Neural crest cell (in vitro differentiated cells): ENCODE results near the gene NRBF2. TPM values are rescaled to one million over a fixed set of nuclear protein-coding genes. Genes with fewer than 3 reads are reported as not detected.

Experiments used
- DNase-seq: peaks from one replicate; pipeline ENCODE4 v3.0.0; 2021; ENCODE audit warnings: low read depth, mixed read lengths, low spot score
- H3K27ac Mint-ChIP-seq: one replicate; pipeline ENCODE4 v1.8.0; 2021; ENCODE audit warnings: mild to moderate bottlenecking, mixed read lengths; ENCODE audit not compliant: unreplicated experiment
- H3K27me3 Mint-ChIP-seq: 2 replicates; pipeline ENCODE4 v1.8.0; 2021; ENCODE audit warnings: low read depth, mild to moderate bottlenecking, mixed read lengths
- H3K36me3 Mint-ChIP-seq: 2 replicates; pipeline ENCODE4 v1.8.0; 2021; ENCODE audit warnings: low read depth, mild to moderate bottlenecking, mixed read lengths
- H3K4me1 Mint-ChIP-seq: 2 replicates; pipeline ENCODE4 v1.8.0; 2021; ENCODE audit warnings: mixed read lengths
- H3K4me3 Mint-ChIP-seq: one replicate; pipeline ENCODE4 v1.8.0; 2021; ENCODE audit warnings: mild to moderate bottlenecking, mixed read lengths
- H3K9me3 Mint-ChIP-seq: 2 replicates; pipeline ENCODE4 v1.8.0; 2021; ENCODE audit warnings: mixed read lengths
- total RNA-seq: library from RNA; stranded (reverse); gene quantifications from 2 replicates; pipeline ENCODE4 v1.2.1, GENCODE V29; 2021
- TF ChIP-seq, protein P1 (sequence below): fragments of 200-600 bp; sonication (generic); conservative IDR thresholded peaks from 2 replicates; pipeline ENCODE4 v1.5.0; 2021; ENCODE audit warnings: antibody characterized with exemption, mild to moderate bottlenecking

NRBF2 gene
- total RNA-seq, 1 donor from 2014 or later, result 19.3 TPM

GRCh38 chr10:63175534-63175933 lies 42.4 kb downstream of the NRBF2 start:
- DNase-seq, result no peak
- no peak overlapping the region for H3K4me3 Mint-ChIP-seq
- TF ChIP-seq, protein P1, sequence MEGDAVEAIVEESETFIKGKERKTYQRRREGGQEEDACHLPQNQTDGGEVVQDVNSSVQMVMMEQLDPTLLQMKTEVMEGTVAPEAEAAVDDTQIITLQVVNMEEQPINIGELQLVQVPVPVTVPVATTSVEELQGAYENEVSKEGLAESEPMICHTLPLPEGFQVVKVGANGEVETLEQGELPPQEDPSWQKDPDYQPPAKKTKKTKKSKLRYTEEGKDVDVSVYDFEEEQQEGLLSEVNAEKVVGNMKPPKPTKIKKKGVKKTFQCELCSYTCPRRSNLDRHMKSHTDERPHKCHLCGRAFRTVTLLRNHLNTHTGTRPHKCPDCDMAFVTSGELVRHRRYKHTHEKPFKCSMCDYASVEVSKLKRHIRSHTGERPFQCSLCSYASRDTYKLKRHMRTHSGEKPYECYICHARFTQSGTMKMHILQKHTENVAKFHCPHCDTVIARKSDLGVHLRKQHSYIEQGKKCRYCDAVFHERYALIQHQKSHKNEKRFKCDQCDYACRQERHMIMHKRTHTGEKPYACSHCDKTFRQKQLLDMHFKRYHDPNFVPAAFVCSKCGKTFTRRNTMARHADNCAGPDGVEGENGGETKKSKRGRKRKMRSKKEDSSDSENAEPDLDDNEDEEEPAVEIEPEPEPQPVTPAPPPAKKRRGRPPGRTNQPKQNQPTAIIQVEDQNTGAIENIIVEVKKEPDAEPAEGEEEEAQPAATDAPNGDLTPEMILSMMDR, result no peak
- no peaks in the 10 kb centered on the region for H3K27me3 Mint-ChIP-seq
- no peak overlapping the region for H3K27ac Mint-ChIP-seq
- no peaks in the 10 kb centered on the region for H3K9me3 Mint-ChIP-seq
- no peaks in the 10 kb centered on the region for H3K4me1 Mint-ChIP-seq
- H3K36me3 Mint-ChIP-seq, result peaks cover 18% of the 10 kb centered on the region

GRCh38 chr10:63192826-63193225 lies 59.7 kb downstream of the NRBF2 start:
- Mint-ChIP-seq H3K36me3 (peaks cover 17% of the 10 kb centered on the region), H3K4me3 (no peak overlapping the region), H3K9me3 (no peaks in the 10 kb centered on the region), H3K27me3 (no peaks in the 10 kb centered on the region), H3K27ac (no peak overlapping the region), H3K4me1 (no peaks in the 10 kb centered on the region)
- TF ChIP-seq, protein P1, result no peak
- no peak for DNase-seq

- TF ChIP-seq, protein P1, result no peak
- Mint-ChIP-seq H3K27ac (no peak overlapping the region), H3K4me1 (no peaks in the 10 kb centered on the region), H3K9me3 (no peaks in the 10 kb centered on the region), H3K36me3 (peaks cover 16% of the 10 kb centered on the region), H3K4me3 (no peak overlapping the region), H3K27me3 (no peaks in the 10 kb centered on the region)
- no peak for DNase-seq
Observed at GRCh38 chr10:63197344-63198092, 64.4 kb downstream of the NRBF2 start.

DNA sequence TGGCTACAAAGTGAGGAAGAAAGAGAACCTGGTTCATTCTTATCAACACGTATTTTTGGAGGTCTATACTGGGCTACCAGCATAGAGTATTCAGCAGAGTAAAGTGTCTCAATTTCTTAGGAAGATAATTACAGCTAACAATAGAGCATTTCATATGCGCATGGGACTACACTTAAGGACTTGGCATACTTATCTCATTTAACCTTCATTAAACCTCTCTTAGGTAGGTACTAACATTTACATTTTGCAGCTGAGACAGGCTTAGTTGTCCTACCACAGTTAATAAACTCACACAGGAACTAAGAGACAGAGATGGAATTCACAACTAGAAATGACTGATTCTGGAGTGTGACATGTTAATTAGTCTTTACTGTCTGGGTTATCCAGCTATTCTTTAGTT lies 66.6 kb downstream of the NRBF2 start:
- no peak for DNase-seq
- Mint-ChIP-seq H3K9me3 (no peaks in the 10 kb centered on the region), H3K36me3 (peaks cover 10% of the 10 kb centered on the region), H3K4me1 (no peaks in the 10 kb centered on the region), H3K4me3 (no peak overlapping the region), H3K27ac (no peak overlapping the region), H3K27me3 (no peaks in the 10 kb centered on the region)
- TF ChIP-seq, protein P1, result no peak

DNA sequence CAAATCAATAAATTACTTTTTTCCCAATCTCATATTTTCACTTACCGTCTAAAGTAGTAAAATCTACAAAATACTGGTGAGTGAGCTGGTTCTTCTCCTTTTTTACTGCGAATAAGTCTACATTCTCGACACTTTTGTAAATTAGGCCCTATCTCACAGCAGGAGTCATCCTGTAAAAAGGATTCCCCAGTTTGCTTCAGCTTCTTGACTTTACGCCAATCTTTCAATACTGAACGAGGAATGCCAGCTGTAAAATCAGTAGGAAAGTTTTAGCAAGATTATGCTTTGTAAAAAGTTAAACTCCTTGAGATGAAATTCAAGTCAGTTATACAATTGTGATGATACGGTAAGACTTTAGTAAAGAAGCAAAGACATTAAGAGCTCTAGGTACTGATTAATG lies 67.3 kb downstream of the NRBF2 start:
- H3K4me3 Mint-ChIP-seq, result no peak overlapping the region
- H3K27me3 Mint-ChIP-seq, result no peaks in the 10 kb centered on the region
- no peaks in the 10 kb centered on the region for H3K9me3 Mint-ChIP-seq
- no peak overlapping the region for H3K27ac Mint-ChIP-seq
- no peaks in the 10 kb centered on the region for H3K4me1 Mint-ChIP-seq
- H3K36me3 Mint-ChIP-seq, result peaks cover 10% of the 10 kb centered on the region
- no peak for DNase-seq
- TF ChIP-seq, protein P1, result no peak
